ENCODE measurements around the gene C3orf22.

DNA sequence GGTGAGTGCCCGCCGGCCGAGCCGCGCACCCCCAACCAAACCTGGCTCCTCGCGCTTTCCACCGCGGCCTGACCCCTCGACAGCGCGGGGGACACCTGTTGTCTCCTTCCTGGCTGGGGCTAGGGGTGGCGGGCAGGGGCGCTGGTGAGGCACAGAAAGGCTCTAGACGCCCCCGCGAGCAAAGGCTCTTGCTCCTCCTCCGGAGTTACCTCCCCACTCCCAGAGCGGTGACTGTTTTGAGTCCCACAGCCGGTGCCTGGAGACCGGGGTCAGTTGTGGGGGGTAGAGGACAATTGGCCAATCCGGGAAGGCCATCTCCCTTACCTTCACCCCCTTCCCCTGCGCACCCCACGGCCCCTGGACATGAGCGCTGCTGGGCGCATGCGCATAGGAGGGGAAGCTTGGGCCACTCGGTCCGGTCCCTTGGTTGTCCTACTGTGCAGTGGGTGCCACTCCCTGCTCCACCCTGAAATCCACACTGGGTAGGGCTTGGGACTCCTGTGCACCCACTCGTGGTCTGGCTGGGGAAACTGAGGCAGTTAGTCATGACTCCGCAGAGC lies 34.2 kb downstream of the C3orf22 start:
- no peak for TF ChIP-seq POLR2A (IDR thresholded peaks at IDR 0.05)
- TF ChIP-seq, protein P1, sequence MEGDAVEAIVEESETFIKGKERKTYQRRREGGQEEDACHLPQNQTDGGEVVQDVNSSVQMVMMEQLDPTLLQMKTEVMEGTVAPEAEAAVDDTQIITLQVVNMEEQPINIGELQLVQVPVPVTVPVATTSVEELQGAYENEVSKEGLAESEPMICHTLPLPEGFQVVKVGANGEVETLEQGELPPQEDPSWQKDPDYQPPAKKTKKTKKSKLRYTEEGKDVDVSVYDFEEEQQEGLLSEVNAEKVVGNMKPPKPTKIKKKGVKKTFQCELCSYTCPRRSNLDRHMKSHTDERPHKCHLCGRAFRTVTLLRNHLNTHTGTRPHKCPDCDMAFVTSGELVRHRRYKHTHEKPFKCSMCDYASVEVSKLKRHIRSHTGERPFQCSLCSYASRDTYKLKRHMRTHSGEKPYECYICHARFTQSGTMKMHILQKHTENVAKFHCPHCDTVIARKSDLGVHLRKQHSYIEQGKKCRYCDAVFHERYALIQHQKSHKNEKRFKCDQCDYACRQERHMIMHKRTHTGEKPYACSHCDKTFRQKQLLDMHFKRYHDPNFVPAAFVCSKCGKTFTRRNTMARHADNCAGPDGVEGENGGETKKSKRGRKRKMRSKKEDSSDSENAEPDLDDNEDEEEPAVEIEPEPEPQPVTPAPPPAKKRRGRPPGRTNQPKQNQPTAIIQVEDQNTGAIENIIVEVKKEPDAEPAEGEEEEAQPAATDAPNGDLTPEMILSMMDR (IDR thresholded peaks at IDR 0.05): no peak
- no peak for TF ChIP-seq POLR2AphosphoS5 (IDR thresholded peaks at IDR 0.05)
- TF ChIP-seq EP300 (IDR thresholded peaks at IDR 0.05): no peak

Measured in gastroesophageal sphincter (tissue), 3 donors.